Astrocyte of the spinal cord (primary cell): ENCODE data around the gene PSMD3.

Source experiments
- DNase-seq: peaks from one replicate; pipeline ENCODE4 v3.0.0; 2011; ENCODE audit warnings: low read depth, low spot score
- H3K4me3 ChIP-seq: 2 replicates; pipeline ENCODE4 v1.5.1; 2011; ENCODE audit warnings: low read depth, mild to moderate bottlenecking, low read length, moderate library complexity
- CTCF ChIP-seq: IDR thresholded peaks from 2 replicates; pipeline ENCODE4 v1.5.1; 2012; ENCODE audit warnings: low read depth, mild to moderate bottlenecking, low read length, inconsistent platforms
- in situ Hi-C: cut with HindIII; loops from 2 replicates; pipeline ENCODE4 v1.10.0; 2017; ENCODE audit warnings: low sequenced_read_pairs

The PSMD3 gene

GRCh38 chr17:39949028-39949427 is 31.6 kb upstream of the PSMD3 start:
- H3K4me3 ChIP-seq: no peak overlapping the region
- in situ Hi-C loops: no loop called here
- TF ChIP-seq CTCF: no peak
- no peak for DNase-seq

DNA sequence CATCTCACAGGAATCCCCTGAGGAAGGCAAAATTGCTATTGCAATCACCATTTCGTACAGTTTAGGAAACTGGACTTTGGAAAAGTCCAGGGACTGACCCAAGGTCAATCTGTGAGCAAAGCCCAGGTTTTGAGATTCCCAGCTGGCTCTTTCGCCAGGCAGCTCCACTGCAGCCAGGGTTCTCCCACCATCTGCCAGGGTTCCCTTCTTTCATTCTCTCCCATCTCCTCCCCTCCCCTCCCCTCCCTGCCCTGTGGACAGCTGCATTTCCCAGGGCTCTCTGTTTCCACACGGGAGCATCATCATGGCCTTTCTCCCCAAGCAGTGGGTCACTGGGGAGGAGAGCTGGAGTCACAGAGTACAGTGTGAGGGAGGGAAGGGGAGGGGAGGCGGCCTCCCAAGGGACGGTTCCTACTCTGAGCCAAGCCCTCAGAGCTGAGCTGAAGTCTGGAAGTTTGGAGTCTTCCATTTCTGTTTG is 29.7 kb upstream of the PSMD3 start:
- TF ChIP-seq CTCF: no peak
- H3K4me3 ChIP-seq: no peak overlapping the region
- DNase-seq: no peak
- in situ Hi-C loops: no loop called here

DNA sequence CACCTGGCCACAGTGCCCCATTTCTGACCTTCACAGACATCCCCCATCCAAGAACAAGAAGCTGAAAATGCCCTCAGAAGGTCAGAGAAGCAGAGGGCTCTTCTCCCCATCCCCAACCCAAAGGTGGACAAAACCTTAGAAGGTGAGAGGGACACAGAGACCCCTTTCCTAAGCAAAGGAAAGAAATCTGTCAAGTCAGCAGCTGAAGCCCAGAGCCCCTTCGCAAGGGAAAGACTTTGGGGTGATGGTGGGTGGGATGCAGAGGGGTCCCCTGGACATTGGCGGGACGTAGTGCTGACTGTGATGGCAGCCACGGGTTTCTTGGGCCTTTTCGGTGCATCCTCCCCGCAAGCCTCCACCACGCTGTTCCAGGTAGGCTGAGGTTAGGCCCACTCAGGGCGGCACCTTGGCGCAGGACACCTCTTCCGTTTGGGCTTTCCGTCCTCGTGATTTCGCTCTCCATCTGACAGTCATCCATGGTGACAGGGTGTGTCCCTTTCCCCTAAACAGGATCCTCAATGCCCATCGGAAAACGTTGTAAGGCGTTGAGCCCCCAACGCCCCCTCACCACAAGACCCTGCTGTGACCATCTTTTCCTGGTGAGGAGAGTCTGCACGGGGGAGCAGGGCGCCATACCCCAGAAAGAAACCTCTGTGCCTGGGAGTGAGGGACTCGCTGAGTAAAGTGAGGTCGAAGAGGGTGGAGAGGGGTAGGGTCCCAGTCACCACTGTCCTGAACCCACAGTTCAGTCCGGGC is 28.5 kb upstream of the PSMD3 start:
- in situ Hi-C loops: no loop called here
- peak overlapping the region; percentile 28 for H3K4me3 ChIP-seq

GRCh38 chr17:39952680-39953470 is 27.7 kb upstream of the PSMD3 start:
- H3K4me3 ChIP-seq: peak overlapping the region; percentile 31
- DNase-seq: peak; percentile 97
- TF ChIP-seq CTCF: no peak
- in situ Hi-C loops: no loop called here

More for the DNA sequence above, 28.5 kb upstream of the PSMD3 start:
- DNase-seq: no peak
- no peak for TF ChIP-seq CTCF

GRCh38 chr17:39953471-39953888 is 27.1 kb upstream of the PSMD3 start:
- TF ChIP-seq CTCF: no peak
- peak overlapping the region; percentile 31 for H3K4me3 ChIP-seq
- in situ Hi-C loops: no loop called here
- no peak for DNase-seq

GRCh38 chr17:39954876-39955275 is 25.7 kb upstream of the PSMD3 start:
- in situ Hi-C loops: no loop called here
- DNase-seq: no peak
- no peak for TF ChIP-seq CTCF
- H3K4me3 ChIP-seq: no peak overlapping the region
